Liver (tissue), 9 donors: ENCODE measurements around the gene DAP3. TPM values are rescaled to one million over a fixed set of nuclear protein-coding genes. Genes with fewer than 3 reads are reported as not detected.
A peak's percentile ranks its signal among the peaks of the same experiment; 100 is the strongest.
"Not testable (repeated sequence)": the region's sequence is repeated elsewhere in the genome, so short reads cannot be mapped to it uniquely, and the experiment has no call there.

Source experiments
- DNase-seq: peaks from one replicate; pipeline ENCODE4 v3.0.0-alpha.2; 2017; ENCODE audit warnings: low spot score
- H3K27ac ChIP-seq, 2 donors: one replicate each; pipeline ENCODE4 v1.7.0; 2013; ENCODE audit warnings: inconsistent platforms in 2 of 2, low read length in 2 of 2, control low read depth in 1 of 2, low read depth in 1 of 2, mild to moderate bottlenecking in 1 of 2
- H3K27me3 ChIP-seq, 4 donors: one replicate each; pipeline versions ENCODE4 v1.6.1 to v1.7.0; 2013; ENCODE audit warnings: low read length in 3 of 4, inconsistent platforms in 1 of 4, mild to moderate bottlenecking in 1 of 4, moderate library complexity in 1 of 4; ENCODE audit not compliant: control insufficient read depth in 4 of 4, insufficient read depth in 4 of 4
- H3K36me3 ChIP-seq, 4 donors: one replicate each; pipeline versions ENCODE4 v1.6.1 to v1.7.0; 2013; ENCODE audit warnings: low read length in 3 of 4, mild to moderate bottlenecking in 3 of 4, low read depth in 1 of 4, moderate library complexity in 1 of 4; ENCODE audit not compliant: control insufficient read depth in 4 of 4, insufficient read depth in 3 of 4
- H3K4me1 ChIP-seq, 4 donors: one replicate each; pipeline versions ENCODE4 v1.6.1 to v1.7.0; 2013; ENCODE audit warnings: low read length in 3 of 4, mild to moderate bottlenecking in 3 of 4, moderate library complexity in 1 of 4; ENCODE audit not compliant: control insufficient read depth in 4 of 4, insufficient read depth in 4 of 4
- H3K4me3 ChIP-seq, 3 donors: one replicate each; pipeline versions ENCODE4 v1.6.1 to v1.7.0; 2013; ENCODE audit warnings: low read length in 3 of 3, control low read depth in 1 of 3, low read depth in 1 of 3, mild to moderate bottlenecking in 1 of 3
- H3K9ac ChIP-seq, 2 donors: one replicate each; pipeline ENCODE4 v1.7.0; 2013; ENCODE audit warnings: low read length in 2 of 2, mild to moderate bottlenecking in 2 of 2, moderate library complexity in 2 of 2, control low read depth in 1 of 2, low read depth in 1 of 2
- H3K9me3 ChIP-seq, 4 donors: one replicate each; pipeline versions ENCODE4 v1.6.1 to v1.7.0; 2013; ENCODE audit warnings: low read length in 3 of 4; ENCODE audit not compliant: control insufficient read depth in 4 of 4
- EGR1 ChIP-seq, 2 donors: IDR thresholded peaks; 2 replicates each; pipeline ENCODE4 v1.6.1; 2016 to 2018; ENCODE audit warnings: antibody characterized with exemption in 2 of 2, low read depth in 2 of 2
- GABPA ChIP-seq, 2 donors: IDR thresholded peaks in 1 of 2; conservative IDR thresholded peaks in 1 of 2; 2 replicates each; pipeline ENCODE4 v1.6.1; 2016; ENCODE audit warnings: antibody characterized with exemption in 2 of 2, mild to moderate bottlenecking in 1 of 2, moderate library complexity in 1 of 2
- SP1 ChIP-seq: IDR thresholded peaks from 2 replicates; pipeline ENCODE4 v1.6.1; 2018; ENCODE audit warnings: antibody characterized with exemption, mild to moderate bottlenecking
- WGBS: extraction: QIAGEN DNeasy Blood & Tissue Kit; methylation state at CpG from one replicate; pipeline ENCODE4 v1.1.7; 2013; 5-methylcytosine and 5-hydroxymethylcytosine counted together
- polyA plus RNA-seq, 2 donors: library from polyadenylated mRNA; stranded (reverse) in 1 of 2; unstranded in 1 of 2; fragments of 200-250 nt in 1 of 2; fragments of >200 nt in 1 of 2; fragmentation: Nextera tagmentation in 1 of 2; extraction: Ambion mirVana in 1 of 2; gene quantifications; one replicate each; pipeline versions ENCODE4 v1.2.1 to v1.2.3, GENCODE V29; 2013 to 2015
- total RNA-seq, 2 donors: library from RNA; depleted of rRNA; stranded (reverse); fragments of >200 nt; gene quantifications; one replicate each; pipeline ENCODE4 v1.2.3, GENCODE V29; 2014
- TF ChIP-seq, protein P1 (sequence below): IDR thresholded peaks from 2 replicates; pipeline ENCODE4 v1.6.1; 2016; ENCODE audit warnings: antibody characterized with exemption, mild to moderate bottlenecking
- donor health status: healthy.
- donor health status: healthy.
- donor health status: healthy.
- donor health status: healthy.
- donor health status: healthy.

Gene DAP3
- total and polyA plus RNA-seq, 4 donors = 43.1 to 59.3 (median 57.3) TPM

DNA sequence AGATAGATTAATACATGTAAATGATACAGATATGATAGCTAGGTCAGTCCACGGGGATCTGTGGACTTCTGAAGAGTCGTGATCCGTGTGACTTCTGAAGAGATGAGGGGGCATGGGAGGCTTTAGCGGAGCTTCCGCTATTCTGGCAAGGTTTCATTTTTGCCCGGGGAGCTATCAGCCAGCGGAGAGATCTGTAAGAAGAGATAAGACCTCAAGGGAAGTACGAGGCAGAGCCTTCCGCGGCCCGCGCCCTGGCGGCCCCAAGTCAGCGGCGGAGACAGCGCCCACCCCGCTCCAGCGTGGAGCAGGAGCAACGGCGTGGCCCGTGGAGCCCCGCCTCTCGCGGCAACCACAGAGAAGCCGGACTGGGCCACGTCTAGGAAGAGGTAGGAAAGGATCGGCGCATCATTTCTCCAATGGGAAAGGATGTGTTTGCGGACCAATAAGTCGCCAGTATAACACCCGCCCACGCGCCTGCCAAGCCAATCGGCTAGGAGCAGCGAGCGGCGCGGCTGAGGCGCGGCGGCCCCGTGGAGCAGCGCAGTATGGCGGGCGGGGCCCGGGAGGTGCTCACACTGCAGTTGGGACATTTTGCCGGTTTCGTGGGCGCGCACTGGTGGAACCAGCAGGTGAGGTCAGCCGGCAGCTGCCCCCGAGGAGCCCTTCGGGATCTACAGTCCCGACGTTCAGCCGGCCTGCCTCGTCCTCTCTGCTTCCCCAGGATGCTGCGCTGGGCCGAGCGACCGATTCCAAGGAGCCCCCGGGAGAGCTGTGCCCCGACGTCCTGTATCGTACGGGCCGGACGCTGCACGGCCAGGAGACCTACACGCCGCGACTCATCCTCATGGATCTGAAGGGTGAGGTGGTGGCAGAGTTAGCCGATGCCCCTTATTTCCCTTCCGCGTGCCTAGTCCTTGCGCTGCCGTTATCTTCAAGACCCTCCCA lies 56.7 kb downstream of the DAP3 start:
- peaks cover 0 to 11% (median 2%) of the 10 kb centered on the region in 4 donors for H3K36me3 ChIP-seq
- DNase-seq = peak; percentile 82
- WGBS = under 1% methylated on average over 48 of the region's 77 CpGs
- TF ChIP-seq, protein P1, sequence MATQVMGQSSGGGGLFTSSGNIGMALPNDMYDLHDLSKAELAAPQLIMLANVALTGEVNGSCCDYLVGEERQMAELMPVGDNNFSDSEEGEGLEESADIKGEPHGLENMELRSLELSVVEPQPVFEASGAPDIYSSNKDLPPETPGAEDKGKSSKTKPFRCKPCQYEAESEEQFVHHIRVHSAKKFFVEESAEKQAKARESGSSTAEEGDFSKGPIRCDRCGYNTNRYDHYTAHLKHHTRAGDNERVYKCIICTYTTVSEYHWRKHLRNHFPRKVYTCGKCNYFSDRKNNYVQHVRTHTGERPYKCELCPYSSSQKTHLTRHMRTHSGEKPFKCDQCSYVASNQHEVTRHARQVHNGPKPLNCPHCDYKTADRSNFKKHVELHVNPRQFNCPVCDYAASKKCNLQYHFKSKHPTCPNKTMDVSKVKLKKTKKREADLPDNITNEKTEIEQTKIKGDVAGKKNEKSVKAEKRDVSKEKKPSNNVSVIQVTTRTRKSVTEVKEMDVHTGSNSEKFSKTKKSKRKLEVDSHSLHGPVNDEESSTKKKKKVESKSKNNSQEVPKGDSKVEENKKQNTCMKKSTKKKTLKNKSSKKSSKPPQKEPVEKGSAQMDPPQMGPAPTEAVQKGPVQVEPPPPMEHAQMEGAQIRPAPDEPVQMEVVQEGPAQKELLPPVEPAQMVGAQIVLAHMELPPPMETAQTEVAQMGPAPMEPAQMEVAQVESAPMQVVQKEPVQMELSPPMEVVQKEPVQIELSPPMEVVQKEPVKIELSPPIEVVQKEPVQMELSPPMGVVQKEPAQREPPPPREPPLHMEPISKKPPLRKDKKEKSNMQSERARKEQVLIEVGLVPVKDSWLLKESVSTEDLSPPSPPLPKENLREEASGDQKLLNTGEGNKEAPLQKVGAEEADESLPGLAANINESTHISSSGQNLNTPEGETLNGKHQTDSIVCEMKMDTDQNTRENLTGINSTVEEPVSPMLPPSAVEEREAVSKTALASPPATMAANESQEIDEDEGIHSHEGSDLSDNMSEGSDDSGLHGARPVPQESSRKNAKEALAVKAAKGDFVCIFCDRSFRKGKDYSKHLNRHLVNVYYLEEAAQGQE = peak; percentile 22
- TF ChIP-seq SP1 (peak; percentile 46), GABPA (IDR thresholded peaks at IDR 0.05 in 1 of 2, conservative IDR thresholded peaks at IDR 0.05 in 1 of 2) (peak in 1 of 2 donors; percentile 14), EGR1 (IDR thresholded peaks at IDR 0.05; ENCODE audit: low read depth in 2 of 2) (peak; percentile 90 to 96)
- H3K4me3 ChIP-seq = peak overlapping the region; percentile 67 to 81 (median 72)
- H3K4me1 ChIP-seq, H3K27me3 ChIP-seq, H3K9me3 ChIP-seq: not testable (repeated sequence)
- peak overlapping the region; percentile 22 to 44 for H3K27ac ChIP-seq
- H3K9ac ChIP-seq = peak overlapping the region; percentile 19 to 21

DNA sequence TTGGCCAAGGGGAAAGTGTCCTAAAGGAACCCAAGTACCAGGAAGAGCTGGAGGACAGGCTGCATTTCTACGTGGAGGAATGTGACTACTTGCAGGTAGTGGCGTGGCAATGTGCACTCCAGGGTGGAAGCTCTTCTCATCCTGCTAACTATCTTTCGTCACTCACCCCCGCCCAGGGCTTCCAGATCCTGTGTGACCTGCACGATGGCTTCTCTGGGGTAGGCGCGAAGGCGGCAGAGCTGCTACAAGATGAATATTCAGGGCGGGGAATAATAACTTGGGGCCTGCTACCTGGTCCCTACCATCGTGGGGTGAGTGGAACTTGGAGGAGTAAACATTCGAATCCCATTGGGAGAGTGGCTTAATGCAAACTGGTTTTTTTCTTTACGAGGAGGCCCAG lies 58.7 kb downstream of the DAP3 start:
- 92% methylated on average over 11 of the region's 12 CpGs for WGBS

DNA sequence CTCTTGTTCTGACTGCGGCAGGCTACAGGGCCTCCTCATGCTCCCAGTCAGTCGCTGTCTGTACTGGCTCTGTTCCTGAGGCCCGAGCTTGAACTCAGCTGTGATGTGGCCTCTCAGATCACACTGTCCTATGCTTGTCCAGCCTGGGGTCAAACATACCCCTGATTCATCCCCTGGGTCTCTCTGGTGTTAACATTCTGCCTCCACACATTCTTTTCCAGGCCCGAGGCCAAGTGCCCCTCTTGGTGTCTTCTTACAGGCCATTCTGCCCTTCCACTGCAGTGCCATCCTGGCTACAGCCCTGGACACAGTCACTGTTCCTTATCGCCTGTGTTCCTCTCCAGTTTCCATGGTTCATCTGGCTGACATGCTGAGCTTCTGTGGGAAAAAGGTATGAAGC lies 59.2 kb downstream of the DAP3 start:
- not testable (repeated sequence) for DNase-seq, H3K9ac ChIP-seq, H3K27me3 ChIP-seq, H3K4me1 ChIP-seq, H3K4me3 ChIP-seq, H3K9me3 ChIP-seq, H3K27ac ChIP-seq
- WGBS = 89% methylated on average over 5 of the region's 5 CpGs
- peaks cover 5 to 23% (median 8%) of the 10 kb centered on the region in 4 donors for H3K36me3 ChIP-seq

More for the DNA sequence above, 58.7 kb downstream of the DAP3 start:
- H3K4me1 ChIP-seq, H3K9ac ChIP-seq, DNase-seq, H3K27me3 ChIP-seq, H3K27ac ChIP-seq, H3K9me3 ChIP-seq, H3K4me3 ChIP-seq: not testable (repeated sequence)
- H3K36me3 ChIP-seq = peaks cover 2 to 19% (median 4%) of the 10 kb centered on the region in 4 donors

DNA sequence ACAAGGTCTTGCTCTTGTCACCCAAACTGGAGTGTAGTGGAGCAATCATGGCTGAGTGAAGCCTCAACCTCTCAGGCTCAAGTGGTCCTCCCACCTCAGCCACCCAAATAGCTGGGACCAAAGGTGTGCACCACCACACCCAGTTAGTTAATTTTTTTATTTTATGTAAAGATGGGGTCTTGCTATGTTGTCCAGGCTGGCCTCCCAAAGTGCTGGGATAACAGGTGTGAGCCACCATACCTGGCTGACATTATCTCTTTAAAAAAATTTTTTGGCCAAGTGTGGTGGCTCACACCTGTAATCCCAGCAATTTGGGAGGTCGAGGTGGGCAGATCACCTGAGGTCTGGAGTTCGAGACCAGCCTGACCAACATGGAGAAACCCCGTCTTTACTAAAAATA lies 70.1 kb downstream of the DAP3 start:
- peaks cover 12 to 62% (median 47%) of the 10 kb centered on the region in 4 donors for H3K36me3 ChIP-seq
- DNase-seq = not testable (repeated sequence)
- WGBS = 98% methylated on average over 3 of the region's 3 CpGs

More for the DNA sequence above, 70.1 kb downstream of the DAP3 start:
- H3K9me3 ChIP-seq, H3K9ac ChIP-seq, H3K4me1 ChIP-seq, H3K27ac ChIP-seq, H3K4me3 ChIP-seq, H3K27me3 ChIP-seq: not testable (repeated sequence)
